Mucosa of rectum (tissue), 2 donors: ENCODE data around the gene GLB1L3.

Experiments
- H3K27ac ChIP-seq, 2 donors: one replicate each; pipeline ENCODE4 v1.7.0; 2013; ENCODE audit warnings: inconsistent platforms in 2 of 2, low read depth in 2 of 2, low read length in 2 of 2
- H3K27me3 ChIP-seq, 2 donors: one replicate each; pipeline ENCODE4 v1.7.0; 2013; ENCODE audit warnings: low read length in 2 of 2; ENCODE audit not compliant: control insufficient read depth in 2 of 2, insufficient read depth in 2 of 2
- H3K36me3 ChIP-seq, 2 donors: one replicate each; pipeline ENCODE4 v1.7.0; 2013; ENCODE audit warnings: low read length in 2 of 2; ENCODE audit not compliant: control insufficient read depth in 2 of 2, insufficient read depth in 2 of 2
- H3K4me1 ChIP-seq, 2 donors: one replicate each; pipeline ENCODE4 v1.7.0; 2013; ENCODE audit warnings: low read length in 2 of 2, mild to moderate bottlenecking in 1 of 2; ENCODE audit not compliant: control insufficient read depth in 2 of 2, insufficient read depth in 2 of 2
- H3K4me3 ChIP-seq, 2 donors: one replicate each; pipeline ENCODE4 v1.7.0; 2013; ENCODE audit warnings: low read length in 2 of 2
- H3K9ac ChIP-seq, 2 donors: one replicate each; pipeline ENCODE4 v1.7.0; 2013; ENCODE audit warnings: low read length in 2 of 2, low read depth in 1 of 2, mild to moderate bottlenecking in 1 of 2
- H3K9me3 ChIP-seq, 2 donors: one replicate each; pipeline ENCODE4 v1.7.0; 2013; ENCODE audit warnings: low read length in 2 of 2; ENCODE audit not compliant: control insufficient read depth in 2 of 2
- donor health status: healthy.
- donor health status: Normal muscosa, but diverticular disease.

GLB1L3 gene

GRCh38 chr11:134360050-134360835, 84.1 kb downstream of the GLB1L3 start:
- no peaks in the 10 kb centered on the region for H3K9me3 ChIP-seq
- H3K4me1 ChIP-seq: peaks cover 2 to 5% of the 10 kb centered on the region in 2 donors
- no peak overlapping the region for H3K4me3 ChIP-seq
- H3K27ac ChIP-seq: no peak overlapping the region
- no peak overlapping the region for H3K9ac ChIP-seq
- H3K36me3 ChIP-seq: peaks cover 0 to 2% of the 10 kb centered on the region in 2 donors
- no peaks in the 10 kb centered on the region for H3K27me3 ChIP-seq

DNA sequence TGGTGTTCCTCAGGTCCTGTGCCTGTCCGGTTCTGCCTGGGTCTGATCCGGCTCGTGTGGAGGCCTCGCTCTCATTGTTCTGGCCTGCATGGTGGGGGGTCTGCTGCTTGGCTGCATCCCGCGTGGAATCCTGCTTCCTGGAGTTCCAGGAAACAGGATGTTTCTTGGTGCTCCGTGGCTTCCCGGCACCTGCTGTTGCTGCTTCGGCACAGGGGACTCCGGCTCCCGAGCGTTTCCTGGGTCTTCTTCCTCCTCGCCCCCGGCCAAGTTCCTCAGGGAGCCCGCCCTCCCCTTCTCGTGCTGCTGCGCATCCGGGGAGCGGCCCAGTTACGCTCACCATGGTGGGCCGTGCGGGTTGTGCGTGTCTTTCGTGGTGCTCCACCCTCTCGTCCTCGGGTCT, 85.5 kb downstream of the GLB1L3 start:
- Histone ChIP-seq H3K9me3 (no peaks in the 10 kb centered on the region), H3K27ac (no peak overlapping the region), H3K4me1 (peaks cover 2 to 5% of the 10 kb centered on the region in 2 donors), H3K4me3 (no peak overlapping the region), H3K9ac (no peak overlapping the region), H3K27me3 (no peaks in the 10 kb centered on the region), H3K36me3 (peaks cover 0 to 2% of the 10 kb centered on the region in 2 donors)

DNA sequence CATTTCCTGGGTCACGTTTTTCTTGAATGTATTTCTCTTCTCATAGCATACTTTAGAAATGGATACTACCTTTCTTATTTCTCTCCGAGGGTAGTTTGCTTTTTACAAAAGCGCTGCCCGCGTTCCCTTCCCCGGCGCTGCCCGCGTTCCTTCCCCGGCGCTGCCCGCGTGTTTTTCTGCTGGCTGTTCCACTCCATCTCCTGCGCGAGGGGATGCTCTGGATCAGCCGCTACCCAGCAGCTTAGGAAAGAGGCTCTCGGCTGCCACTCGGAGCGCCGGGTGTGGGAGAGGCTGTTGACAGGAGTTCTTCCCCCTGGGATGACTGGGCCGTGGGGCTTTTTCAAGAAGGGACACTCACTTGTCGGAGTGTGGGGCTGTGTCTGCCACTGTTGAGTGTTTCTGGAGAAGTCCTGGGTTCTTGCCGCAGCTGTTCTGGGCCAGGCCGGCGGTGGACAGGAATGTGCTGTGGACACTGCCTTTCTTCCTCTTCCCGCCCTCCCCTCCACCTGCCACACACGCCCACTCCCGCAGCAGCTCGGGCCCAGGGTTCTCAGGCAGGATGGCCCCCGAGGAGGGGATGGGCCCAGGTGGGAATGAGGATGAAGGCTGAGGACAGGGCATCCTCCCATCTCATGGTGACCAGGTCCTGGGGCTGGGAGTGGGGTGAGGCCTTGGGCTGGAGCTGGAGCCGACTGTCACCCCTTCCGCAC, 86.2 kb downstream of the GLB1L3 start:
- Histone ChIP-seq H3K9me3 (no peaks in the 10 kb centered on the region), H3K27ac (no peak overlapping the region), H3K27me3 (no peaks in the 10 kb centered on the region), H3K9ac (no peak overlapping the region), H3K36me3 (peaks cover 0 to 2% of the 10 kb centered on the region in 2 donors), H3K4me1 (peaks cover under 1 to 1% of the 10 kb centered on the region in 2 donors), H3K4me3 (no peak overlapping the region)

DNA sequence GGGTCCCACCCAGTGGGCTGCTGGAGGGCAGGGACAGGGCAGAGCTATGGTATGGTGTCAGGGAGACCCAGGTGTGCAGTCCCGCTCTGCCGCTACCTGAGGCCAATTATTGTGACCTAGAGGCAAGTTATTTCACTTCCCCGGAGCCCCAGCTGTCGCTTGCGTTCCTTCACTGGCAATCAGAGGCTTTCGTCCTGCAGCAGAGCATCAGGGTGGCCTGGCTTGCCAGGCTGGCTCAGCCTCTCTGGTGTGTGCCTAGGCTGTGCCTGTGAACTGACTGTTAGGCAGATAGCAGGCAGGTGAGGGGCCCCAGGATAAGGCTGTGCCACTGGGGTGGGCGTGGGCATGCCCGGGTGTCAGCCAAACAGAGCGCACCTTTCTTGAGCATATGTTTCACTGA, 87.0 kb downstream of the GLB1L3 start:
- Histone ChIP-seq H3K4me3 (no peak overlapping the region), H3K9ac (no peak overlapping the region), H3K4me1 (no peaks in the 10 kb centered on the region), H3K9me3 (no peaks in the 10 kb centered on the region), H3K27ac (no peak overlapping the region), H3K36me3 (peaks cover 0 to under 1% of the 10 kb centered on the region in 2 donors), H3K27me3 (no peaks in the 10 kb centered on the region)

- no peaks in the 10 kb centered on the region for H3K9me3 ChIP-seq
- H3K4me1 ChIP-seq: no peaks in the 10 kb centered on the region
- no peaks in the 10 kb centered on the region for H3K36me3 ChIP-seq
- H3K9ac ChIP-seq: no peak overlapping the region
- H3K27ac ChIP-seq: no peak overlapping the region
- H3K4me3 ChIP-seq: no peak overlapping the region
- H3K27me3 ChIP-seq: no peaks in the 10 kb centered on the region
Observed at GRCh38 chr11:134363592-134363991, 87.4 kb downstream of the GLB1L3 start.

DNA sequence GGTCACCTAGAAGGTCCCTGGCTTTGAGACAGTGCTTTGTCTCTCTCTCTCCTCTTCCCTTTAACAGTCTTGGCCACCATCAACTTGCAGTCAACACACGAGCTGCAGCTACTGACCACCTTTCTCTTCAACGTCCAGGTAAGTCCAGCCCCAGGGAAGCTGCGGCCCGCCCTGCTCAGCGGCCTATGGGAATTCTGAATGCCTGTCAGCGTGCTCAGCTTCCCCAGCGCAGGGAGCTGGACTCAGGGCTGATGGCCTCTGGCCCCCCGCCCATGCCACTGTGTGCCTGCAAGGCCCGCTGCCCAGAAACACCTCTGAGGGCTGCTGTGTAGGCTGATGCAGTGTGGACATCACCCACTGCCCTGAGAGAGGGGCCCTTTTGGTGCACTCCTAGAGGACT, 88.1 kb downstream of the GLB1L3 start:
- H3K27me3 ChIP-seq: no peaks in the 10 kb centered on the region
- H3K9ac ChIP-seq: no peak overlapping the region
- no peak overlapping the region for H3K4me3 ChIP-seq
- H3K9me3 ChIP-seq: no peaks in the 10 kb centered on the region
- H3K36me3 ChIP-seq: no peaks in the 10 kb centered on the region
- no peak overlapping the region for H3K27ac ChIP-seq
- H3K4me1 ChIP-seq: no peaks in the 10 kb centered on the region

DNA sequence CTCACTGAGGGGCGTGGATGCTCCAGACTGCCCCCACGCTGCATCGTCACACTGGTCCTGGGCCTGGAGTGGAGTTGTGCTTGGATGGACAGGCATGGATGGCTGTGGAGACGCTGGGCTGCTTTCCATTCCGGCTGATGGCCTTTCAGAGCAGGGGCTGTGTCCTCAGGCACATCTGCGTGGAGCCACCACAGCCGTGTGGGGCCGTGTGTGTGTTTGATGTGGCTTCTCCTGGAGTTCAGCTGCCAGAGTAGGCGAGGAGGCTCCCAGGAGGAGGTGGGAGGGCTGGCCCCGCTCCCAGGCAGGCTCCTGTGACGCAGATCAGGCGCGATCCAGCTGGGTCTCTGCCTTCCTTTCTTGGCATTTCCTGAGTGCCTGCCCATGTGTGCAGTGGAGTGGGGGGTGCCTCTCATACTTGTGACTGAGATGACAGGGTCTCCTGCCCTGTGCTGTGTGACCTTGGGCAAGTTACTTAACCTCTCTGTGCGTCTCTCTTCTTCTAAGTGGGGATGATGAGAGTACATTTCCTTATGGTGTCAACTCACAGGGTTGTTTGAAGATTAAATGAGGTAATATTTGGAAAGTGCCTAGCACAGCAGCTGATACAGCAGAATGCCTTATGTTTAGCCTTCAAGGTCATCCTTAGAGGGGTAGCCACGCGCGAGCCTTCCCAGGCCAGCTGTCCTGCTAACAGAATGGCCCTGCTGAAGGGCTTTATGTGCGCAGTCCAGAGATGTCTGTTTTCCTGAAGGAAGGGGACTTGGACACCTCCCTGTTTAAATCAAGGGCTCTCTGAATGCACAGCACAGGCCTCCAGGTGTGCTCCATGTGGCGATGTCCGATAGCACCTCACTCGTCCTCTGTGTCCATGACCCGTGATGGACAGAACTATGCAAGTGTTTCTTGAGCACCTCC, 89.1 kb downstream of the GLB1L3 start:
- Histone ChIP-seq H3K9me3 (no peaks in the 10 kb centered on the region), H3K36me3 (no peaks in the 10 kb centered on the region), H3K27me3 (no peaks in the 10 kb centered on the region), H3K9ac (no peak overlapping the region), H3K4me1 (no peaks in the 10 kb centered on the region), H3K4me3 (no peak overlapping the region), H3K27ac (no peak overlapping the region)

GRCh38 chr11:134366254-134366653, 90.1 kb downstream of the GLB1L3 start:
- H3K36me3 ChIP-seq: no peaks in the 10 kb centered on the region
- no peaks in the 10 kb centered on the region for H3K27me3 ChIP-seq
- H3K4me3 ChIP-seq: no peak overlapping the region
- H3K9me3 ChIP-seq: no peaks in the 10 kb centered on the region
- H3K4me1 ChIP-seq: no peaks in the 10 kb centered on the region
- no peak overlapping the region for H3K9ac ChIP-seq
- H3K27ac ChIP-seq: no peak overlapping the region

DNA sequence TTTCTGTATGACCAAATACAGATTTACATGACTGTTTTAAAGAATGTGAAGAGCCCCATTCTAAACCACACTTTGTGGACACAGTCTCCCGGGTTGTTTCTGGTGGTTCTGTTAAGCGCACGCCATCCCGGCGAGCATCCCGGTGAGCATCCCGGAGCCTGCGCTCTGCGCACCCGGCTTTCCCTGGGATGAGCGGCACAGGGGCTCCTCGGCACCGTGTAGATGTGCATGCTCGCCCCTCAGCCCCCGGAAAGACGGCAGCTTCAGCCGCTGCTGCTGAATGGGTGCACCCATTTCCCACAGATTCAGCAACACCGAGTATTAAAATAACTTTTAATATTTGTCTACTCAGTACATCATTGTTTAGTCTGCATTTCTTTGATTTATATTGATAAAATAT, 91.6 kb downstream of the GLB1L3 start:
- Histone ChIP-seq H3K27ac (no peak overlapping the region), H3K9me3 (no peaks in the 10 kb centered on the region), H3K27me3 (no peaks in the 10 kb centered on the region)

More for the DNA sequence above, 91.6 kb downstream of the GLB1L3 start:
- H3K4me1 ChIP-seq: no peaks in the 10 kb centered on the region
- H3K4me3 ChIP-seq: no peak overlapping the region
- no peak overlapping the region for H3K9ac ChIP-seq
- H3K36me3 ChIP-seq: peaks cover 0 to 2% of the 10 kb centered on the region in 2 donors
